Stimulated activated naive CD8-positive, alpha-beta T cell treated with anti-CD3 and anti-CD28 coated beads, Interleukin-15, amount 100 ng/mL, for 72 hours (primary cell): Measurements from ENCODE around the gene SLC35B1.

ENCODE experiments used
- ATAC-seq: fragments of 150-1000 bp; cut with Tn5 transposase; 2 replicates; pipeline ENCODE4 v1.10.0; 2021; ENCODE audit warnings: mild to moderate bottlenecking, moderate library complexity
- DNase-seq, 2 donors: peaks; one replicate each; pipeline ENCODE4 v3.0.0; 2021 to 2022
- H3K27ac Mint-ChIP-seq, 2 donors: one replicate each; pipeline ENCODE4 v1.8.0; 2022; ENCODE audit warnings: mild to moderate bottlenecking in 2 of 2, mixed read lengths in 2 of 2, moderate library complexity in 2 of 2
- H3K27me3 Mint-ChIP-seq: one replicate; pipeline ENCODE4 v1.8.0; 2022; ENCODE audit warnings: mixed read lengths
- H3K4me1 Mint-ChIP-seq: one replicate; pipeline ENCODE4 v1.8.0; 2022; ENCODE audit warnings: mild to moderate bottlenecking, mixed read lengths
- H3K4me3 Mint-ChIP-seq, 2 donors: one replicate each; pipeline ENCODE4 v1.8.0; 2022; ENCODE audit warnings: mild to moderate bottlenecking in 2 of 2, mixed read lengths in 2 of 2, moderate library complexity in 1 of 2
- H3K9me3 Mint-ChIP-seq, 2 donors: one replicate each; pipeline ENCODE4 v1.8.0; 2022; ENCODE audit warnings: mixed read lengths in 2 of 2

The SLC35B1 gene, protein sequence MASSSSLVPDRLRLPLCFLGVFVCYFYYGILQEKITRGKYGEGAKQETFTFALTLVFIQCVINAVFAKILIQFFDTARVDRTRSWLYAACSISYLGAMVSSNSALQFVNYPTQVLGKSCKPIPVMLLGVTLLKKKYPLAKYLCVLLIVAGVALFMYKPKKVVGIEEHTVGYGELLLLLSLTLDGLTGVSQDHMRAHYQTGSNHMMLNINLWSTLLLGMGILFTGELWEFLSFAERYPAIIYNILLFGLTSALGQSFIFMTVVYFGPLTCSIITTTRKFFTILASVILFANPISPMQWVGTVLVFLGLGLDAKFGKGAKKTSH

DNA sequence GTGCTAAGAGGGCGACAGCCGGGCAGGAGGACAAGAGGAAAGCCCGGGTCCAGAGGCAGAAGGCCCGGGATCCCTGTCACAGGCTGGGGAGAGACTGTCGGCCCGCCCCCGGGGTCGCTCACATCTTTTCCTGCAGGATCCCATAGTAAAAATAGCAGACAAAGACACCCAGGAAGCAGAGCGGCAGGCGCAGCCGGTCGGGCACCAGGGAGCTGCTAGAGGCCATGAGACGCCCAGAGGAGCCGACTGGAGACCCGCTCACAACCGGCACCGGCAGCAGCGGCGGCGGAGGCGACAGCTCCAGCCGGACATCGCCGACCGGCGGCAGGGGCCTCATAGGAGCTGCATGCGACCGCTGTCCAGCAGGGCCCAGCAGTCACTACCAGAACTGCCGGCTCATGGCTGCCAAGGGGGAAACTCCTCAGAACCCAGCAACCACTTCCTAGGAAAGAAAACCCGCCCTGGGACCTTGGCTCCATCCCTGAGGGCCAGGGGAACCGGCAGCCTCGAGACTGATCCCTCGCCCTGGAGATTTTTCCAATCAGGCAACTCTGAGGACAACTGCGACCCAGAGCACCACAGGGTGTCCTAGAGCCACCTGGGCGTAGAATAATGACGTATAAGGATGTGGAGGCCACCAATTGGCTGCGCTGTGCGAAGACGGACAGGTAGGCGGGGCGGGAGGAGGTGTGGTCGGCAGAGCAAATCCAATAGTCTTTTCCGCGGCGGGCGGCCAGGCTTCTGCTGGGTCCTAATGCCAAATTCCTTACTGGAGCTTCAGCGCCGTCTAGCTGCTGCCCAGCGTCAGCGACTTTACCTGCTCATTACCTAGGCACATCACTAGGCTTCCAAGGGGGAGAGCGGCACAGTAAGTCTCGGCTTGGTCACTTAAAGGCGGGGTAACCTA lies at the start of gene SLC35B1:
Gene SLC35B1, minus strand, starts transcription at position 357 of the 907 bp plus-strand sequence. Its CDS starts 131 bp downstream, at position 226.
- Mint-ChIP-seq H3K9me3 (no peaks in the 10 kb centered on the region), H3K4me3 (peak within 1 kb of the TSS; percentile 92), H3K4me1 (peaks cover 51% of the 10 kb centered on the region), H3K27ac (peak within 1 kb of the TSS; percentile 100), H3K27me3 (no peaks in the 10 kb centered on the region)
- peak; percentile 99 for ATAC-seq
- DNase-seq, result peak; percentile 97 to 99

DNA sequence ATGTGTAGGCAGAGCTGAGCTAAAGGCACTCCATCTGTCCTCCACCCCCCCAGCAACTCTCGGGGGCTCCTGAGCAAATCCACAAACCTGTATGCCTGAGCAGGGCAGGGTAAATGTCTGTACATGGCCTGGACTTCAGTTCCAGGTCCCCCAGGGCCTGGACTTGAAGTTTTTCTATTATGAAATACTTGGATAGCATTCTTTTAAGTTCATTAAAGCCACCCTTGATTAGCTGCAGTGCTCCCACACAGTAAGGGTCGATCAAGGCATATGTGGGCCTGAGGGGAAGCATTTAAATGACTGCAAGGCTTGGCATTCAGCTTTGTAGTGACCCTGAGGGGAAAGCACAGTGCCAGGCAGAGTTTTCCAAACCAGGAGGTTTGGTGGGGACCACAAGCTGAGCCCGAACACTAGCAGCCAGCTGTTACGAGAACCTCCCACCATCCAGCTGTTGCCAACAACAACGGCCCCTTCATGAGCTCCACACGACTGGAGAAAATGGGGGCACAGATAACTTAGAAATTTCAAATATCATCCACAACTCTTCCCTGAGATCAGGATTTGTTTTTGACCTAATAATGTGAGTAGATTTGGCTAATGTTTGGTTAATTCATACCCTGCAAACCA lies 49.5 kb upstream of the SLC35B1 start:
- Mint-ChIP-seq H3K27ac (no peak overlapping the region), H3K27me3 (no peaks in the 10 kb centered on the region), H3K9me3 (no peaks in the 10 kb centered on the region), H3K4me1 (peaks cover 96% of the 10 kb centered on the region), H3K4me3 (peak overlapping the region in 1 of 2 donors; percentile 22)
- no peak for ATAC-seq
- no peak for DNase-seq

DNA sequence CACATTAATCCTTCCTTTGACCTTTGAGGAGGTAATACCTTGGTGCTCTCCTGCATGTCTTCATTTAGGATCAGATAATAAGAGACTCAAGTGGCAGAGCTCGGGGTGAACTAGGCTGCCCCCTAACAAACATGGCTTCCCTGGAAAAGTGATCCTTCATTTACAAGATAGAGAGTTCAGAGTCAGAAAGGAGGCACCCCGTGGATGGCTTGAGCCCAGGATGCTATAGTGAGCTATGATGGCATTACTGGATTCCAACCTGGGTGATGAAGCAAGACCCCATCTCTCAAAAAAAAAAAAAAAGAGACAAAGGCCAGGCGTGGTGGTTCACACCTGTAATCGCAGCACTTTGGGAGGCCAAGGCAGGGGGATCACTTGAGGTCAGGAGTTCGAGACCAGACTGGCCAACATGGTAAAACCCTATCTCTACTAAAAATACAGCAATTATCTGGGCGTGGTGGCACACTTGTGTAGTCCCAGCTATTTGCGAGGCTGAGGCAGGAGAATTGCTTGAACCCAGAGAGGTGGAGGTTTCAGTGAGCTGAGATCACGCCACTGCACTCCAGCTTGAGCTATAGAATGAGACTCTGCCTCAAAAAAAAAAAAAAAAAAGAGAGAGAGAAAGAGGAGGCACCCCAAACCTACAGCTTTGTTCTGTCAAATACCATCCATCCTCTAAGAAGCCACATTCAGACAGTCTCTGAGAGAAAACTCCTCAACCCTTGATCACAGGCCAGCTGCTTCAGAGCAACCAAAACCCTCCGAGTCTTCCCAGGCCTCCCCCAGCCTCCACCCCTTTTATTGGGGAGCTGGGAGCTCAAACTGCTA lies 48.8 kb upstream of the SLC35B1 start:
- Mint-ChIP-seq H3K27me3 (no peaks in the 10 kb centered on the region), H3K4me3 (peak overlapping the region in 1 of 2 donors; percentile 22), H3K4me1 (peaks cover 95% of the 10 kb centered on the region), H3K9me3 (no peaks in the 10 kb centered on the region), H3K27ac (peak overlapping the region in 1 of 2 donors; percentile 56)
- DNase-seq (no peak), ATAC-seq (no peak)

DNA sequence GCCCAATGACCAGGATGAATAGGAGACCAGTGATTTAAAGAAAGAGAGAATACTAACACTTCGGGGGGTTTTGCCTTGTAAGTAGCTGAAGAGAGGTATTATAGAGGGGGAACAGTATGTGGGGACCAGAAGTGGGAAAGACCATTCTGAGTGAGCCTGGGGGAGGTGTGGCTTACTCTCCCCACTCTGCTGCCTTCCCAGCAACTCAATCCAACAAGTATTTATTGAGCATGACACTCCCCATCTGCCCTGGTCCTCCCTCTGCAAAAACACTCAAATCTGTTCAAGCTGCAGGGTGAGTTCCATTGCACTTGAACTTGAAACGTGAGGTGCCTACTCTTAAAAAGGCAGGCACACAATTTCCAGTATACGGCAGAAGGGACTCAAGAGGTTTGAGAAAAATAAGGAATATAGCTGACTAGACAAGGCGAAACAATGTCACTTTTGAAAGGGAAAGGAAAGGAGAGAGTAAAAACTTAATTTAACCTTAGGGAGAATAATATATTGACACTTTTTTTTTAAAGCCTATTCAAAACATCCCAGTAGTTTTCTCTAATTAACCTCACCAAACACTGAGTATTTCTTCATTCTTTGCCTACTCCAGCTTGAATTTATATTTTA lies 48.0 kb upstream of the SLC35B1 start:
- H3K9me3 Mint-ChIP-seq, result no peaks in the 10 kb centered on the region
- H3K27me3 Mint-ChIP-seq, result no peaks in the 10 kb centered on the region
- DNase-seq, result no peak
- H3K27ac Mint-ChIP-seq, result peak overlapping the region; percentile 56 to 84
- ATAC-seq, result no peak
- H3K4me1 Mint-ChIP-seq, result peaks cover 91% of the 10 kb centered on the region
- no peak overlapping the region for H3K4me3 Mint-ChIP-seq

DNA sequence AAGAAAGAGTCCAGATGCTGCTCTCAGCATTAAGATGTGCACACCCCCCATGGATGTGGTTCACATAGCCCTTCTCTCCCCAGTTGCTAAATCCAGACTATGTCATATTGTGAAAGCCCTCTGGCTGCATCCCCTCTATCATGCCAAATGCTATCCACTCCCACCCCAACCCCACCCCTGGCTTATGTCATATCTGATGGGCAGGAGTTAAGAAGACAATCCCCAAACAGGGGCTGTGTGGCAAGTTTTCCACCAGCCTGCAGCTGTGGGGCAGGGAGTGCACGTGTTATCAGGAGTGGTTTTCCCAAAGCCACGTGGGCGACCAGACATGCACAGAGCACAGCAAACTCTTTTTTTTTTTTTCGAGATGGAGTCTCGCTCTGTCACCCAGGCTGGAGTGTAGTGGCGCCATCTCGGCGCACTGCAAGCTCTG lies 46.2 kb upstream of the SLC35B1 start:
- no peak for DNase-seq
- Mint-ChIP-seq H3K9me3 (no peaks in the 10 kb centered on the region), H3K4me1 (peaks cover 90% of the 10 kb centered on the region), H3K4me3 (no peak overlapping the region), H3K27ac (no peak overlapping the region), H3K27me3 (no peaks in the 10 kb centered on the region)
- ATAC-seq, result no peak

DNA sequence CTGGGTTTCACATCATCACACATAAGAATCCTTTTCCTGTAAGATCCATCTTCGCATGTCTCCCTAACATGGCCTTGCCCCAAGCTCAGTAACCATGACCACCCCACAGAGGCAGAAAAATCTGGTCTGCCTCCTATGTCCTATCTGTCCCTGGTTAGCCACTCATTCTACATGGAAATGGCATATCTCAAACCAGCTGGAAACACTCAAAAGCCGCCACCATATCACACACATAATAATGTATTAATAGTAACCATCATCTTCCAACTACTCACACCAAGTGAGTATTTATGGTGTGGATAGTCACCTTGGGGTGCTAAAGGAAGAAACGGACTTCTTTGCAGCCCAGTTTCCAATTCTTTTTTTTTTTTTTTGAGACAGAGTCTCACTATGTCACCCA lies 44.7 kb upstream of the SLC35B1 start:
- Mint-ChIP-seq H3K4me1 (peaks cover 94% of the 10 kb centered on the region), H3K27me3 (no peaks in the 10 kb centered on the region), H3K4me3 (no peak overlapping the region), H3K9me3 (no peaks in the 10 kb centered on the region), H3K27ac (peak overlapping the region in 1 of 2 donors; percentile 42)
- DNase-seq (no peak), ATAC-seq (no peak)

DNA sequence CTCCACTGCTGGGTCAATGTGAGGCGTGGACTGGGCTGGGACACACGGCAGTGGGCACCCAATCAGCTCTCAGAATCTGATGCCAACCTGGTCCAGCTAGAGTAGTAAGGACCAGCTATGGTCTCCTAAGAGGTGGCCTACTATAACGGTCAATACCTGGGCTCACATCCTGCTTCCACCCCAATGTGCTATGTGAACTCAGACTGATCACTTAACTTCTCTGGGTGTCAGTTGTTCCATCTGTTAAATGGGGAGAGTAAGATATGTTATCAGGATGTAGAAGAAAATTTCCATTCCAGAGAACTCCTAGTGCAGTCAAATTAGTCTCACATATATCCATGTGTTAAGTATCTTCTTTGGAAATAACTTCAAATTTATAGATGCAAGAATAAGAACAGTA lies 42.0 kb upstream of the SLC35B1 start:
- peak overlapping the region in 1 of 2 donors; percentile 21 for H3K4me3 Mint-ChIP-seq
- peaks cover 94% of the 10 kb centered on the region for H3K4me1 Mint-ChIP-seq
- H3K27me3 Mint-ChIP-seq, result no peaks in the 10 kb centered on the region
- H3K9me3 Mint-ChIP-seq, result peaks cover 0 to 5% of the 10 kb centered on the region in 2 donors
- peak overlapping the region in 1 of 2 donors; percentile 92 for H3K27ac Mint-ChIP-seq
- no peak for DNase-seq
- ATAC-seq, result no peak

DNA sequence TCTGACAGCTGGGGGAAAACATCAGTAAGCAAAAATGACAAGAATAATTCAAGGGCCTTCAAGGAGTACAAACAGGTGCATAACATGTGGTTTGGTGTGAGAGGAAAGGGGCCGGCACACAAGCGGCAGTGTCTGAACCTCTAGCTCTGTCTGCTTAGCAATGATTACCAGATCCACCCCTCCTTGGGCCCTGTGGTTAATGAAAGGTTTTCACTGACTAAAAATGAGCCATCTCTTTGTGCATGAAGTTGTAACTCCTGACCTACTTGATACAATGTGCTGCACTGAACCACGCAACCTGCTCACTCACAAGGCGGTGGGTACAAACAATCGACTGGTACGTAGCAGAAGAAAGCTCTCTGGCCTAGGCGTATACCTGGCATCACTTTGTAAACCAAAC lies 41.0 kb upstream of the SLC35B1 start:
- DNase-seq (peak; percentile 77 to 83), ATAC-seq (peak; percentile 95)
- peaks cover 0 to 5% of the 10 kb centered on the region in 2 donors for H3K9me3 Mint-ChIP-seq

DNA sequence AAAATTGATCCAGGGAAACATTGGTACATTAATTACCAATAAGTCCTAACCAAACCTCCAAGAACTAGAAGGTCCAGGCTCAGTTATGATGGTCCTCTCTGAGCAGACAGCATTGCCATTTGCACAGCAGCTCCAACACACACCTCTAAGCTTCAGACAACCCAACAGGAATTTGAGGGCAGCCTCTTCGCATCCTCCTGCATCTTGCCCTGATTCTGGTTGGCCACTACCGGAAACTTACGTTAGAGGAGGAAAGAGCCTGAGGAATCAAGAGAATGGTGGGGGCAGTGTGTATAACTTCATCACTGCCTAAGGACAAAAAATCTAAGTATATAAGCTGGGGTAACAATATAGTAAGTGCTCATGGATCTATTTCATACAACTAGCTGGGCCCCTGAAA lies 40.5 kb upstream of the SLC35B1 start:
- no peak for DNase-seq

More for the DNA sequence above, 41.0 kb upstream of the SLC35B1 start:
- Mint-ChIP-seq H3K4me3 (peak overlapping the region; percentile 62), H3K4me1 (peaks cover 94% of the 10 kb centered on the region), H3K27me3 (no peaks in the 10 kb centered on the region), H3K27ac (peak overlapping the region; percentile 90 to 92)

DNA sequence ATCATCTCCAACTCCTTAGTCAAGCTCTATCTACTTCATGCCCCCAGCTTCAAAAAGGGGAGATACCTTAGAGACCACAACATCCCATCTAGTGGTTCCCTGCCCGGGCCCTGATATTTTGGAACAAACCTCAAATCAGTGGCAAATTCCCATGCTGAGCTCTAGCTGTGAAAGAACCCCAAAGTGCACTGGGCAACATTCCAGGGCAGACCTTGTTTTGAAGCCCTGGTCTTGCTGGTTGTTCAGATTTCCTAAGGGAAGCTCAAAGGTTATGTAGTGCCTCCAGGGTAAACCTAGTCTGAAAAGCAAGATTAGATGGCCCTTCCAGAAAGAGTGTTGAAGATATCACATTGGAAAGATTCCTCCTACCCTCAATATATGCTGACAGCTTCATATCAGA lies 39.9 kb upstream of the SLC35B1 start:
- H3K4me1 Mint-ChIP-seq, result peaks cover 92% of the 10 kb centered on the region
- peak overlapping the region; percentile 82 to 86 for H3K27ac Mint-ChIP-seq

More for the DNA sequence above, 40.5 kb upstream of the SLC35B1 start:
- no peak for ATAC-seq
- no peaks in the 10 kb centered on the region for H3K27me3 Mint-ChIP-seq
- H3K9me3 Mint-ChIP-seq, result peaks cover 0 to 5% of the 10 kb centered on the region in 2 donors
- peak overlapping the region; percentile 62 for H3K4me3 Mint-ChIP-seq
- H3K27ac Mint-ChIP-seq, result peak overlapping the region; percentile 85
- peaks cover 92% of the 10 kb centered on the region for H3K4me1 Mint-ChIP-seq

DNA sequence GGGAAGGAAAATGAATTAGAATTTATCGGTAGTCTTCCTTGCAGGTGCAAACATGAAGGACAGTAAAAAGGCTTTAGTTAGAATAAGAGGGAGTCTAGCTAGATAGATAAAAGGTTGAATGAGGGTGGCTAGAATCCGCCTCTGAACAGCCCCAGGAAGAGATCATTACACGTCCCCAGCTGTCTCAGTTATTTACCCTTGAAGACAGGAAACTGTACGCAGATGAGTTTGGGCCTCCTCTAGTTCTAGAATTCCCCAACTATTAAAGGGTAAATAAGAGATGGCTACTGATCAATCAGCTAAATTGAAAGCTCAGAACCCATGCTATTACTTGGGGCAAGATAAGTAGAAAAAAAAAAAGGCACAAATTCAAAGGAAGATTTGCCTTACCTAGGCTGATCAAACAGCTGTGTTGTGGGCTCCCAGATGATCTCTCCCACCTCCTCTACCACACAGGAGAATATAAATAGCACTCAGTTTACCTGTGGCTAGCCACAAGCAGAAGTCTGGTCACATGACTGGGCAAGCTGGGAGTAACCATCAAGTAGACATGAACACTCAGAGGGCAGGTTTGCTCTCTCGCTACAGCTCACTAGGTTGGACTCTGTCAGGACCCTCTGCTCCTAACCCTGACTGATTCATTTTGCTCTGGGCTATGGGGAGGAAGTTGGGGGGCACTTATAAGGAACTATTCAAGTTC lies 39.2 kb upstream of the SLC35B1 start:
- peak overlapping the region; percentile 95 to 96 for H3K27ac Mint-ChIP-seq
- peak in 1 of 2 donors; percentile 30 for DNase-seq

More for the DNA sequence above, 39.9 kb upstream of the SLC35B1 start:
- Mint-ChIP-seq H3K27me3 (no peaks in the 10 kb centered on the region), H3K9me3 (peaks cover 0 to 5% of the 10 kb centered on the region in 2 donors), H3K4me3 (peak overlapping the region; percentile 83 to 85)
- ATAC-seq (no peak), DNase-seq (no peak)

DNA sequence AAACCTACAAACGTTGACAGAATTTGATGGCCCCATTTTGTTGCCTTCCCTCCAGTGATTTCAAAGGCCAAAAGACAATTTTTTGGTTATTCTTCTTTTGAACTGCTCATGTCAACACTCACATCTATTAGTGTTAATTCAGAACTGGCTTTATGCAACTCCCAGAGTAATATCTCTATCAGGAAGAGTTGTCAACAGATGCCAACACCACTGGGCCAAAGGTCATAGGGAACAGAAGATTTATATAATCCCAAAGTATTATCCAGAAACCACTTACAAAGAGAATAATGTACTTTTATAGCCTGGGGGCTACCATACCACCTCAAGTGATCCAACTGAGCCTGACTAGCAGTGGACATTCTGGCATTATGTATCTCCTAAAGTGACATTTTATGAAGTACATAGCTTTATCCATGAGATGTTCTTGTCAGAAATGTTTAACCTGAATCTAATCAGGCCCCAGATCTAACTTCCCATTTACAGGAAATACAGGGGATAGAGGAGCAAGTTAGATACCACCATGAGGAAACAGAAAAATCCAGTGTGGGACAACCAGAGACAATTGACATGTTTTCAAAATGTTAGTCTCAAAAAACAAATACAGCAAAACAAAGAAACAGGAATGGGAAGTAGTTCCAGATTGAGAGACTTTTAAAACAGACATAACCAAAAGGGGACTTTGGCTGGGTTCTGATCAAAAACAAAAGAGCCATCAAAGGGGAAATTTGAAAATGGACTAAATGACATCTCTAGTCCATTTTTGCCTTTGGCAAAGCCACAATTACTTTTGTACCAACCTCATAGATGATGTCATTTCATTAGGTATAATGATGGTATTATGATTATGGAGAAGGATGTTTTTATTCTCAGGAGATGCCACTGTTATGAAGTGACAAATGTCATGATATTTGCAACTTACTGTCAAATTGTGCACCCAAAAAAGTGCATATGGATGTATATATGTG lies 37.7 kb upstream of the SLC35B1 start:
- peak overlapping the region; percentile 83 to 85 for H3K4me3 Mint-ChIP-seq
- peaks cover 98% of the 10 kb centered on the region for H3K4me1 Mint-ChIP-seq
- H3K27ac Mint-ChIP-seq, result peak overlapping the region; percentile 78 to 79
- peaks cover 0 to 5% of the 10 kb centered on the region in 2 donors for H3K9me3 Mint-ChIP-seq
- no peak for DNase-seq
- no peak for ATAC-seq
- no peaks in the 10 kb centered on the region for H3K27me3 Mint-ChIP-seq

More for the DNA sequence above, 39.2 kb upstream of the SLC35B1 start:
- no peaks in the 10 kb centered on the region for H3K27me3 Mint-ChIP-seq
- ATAC-seq, result peak; percentile 55
- H3K4me3 Mint-ChIP-seq, result peak overlapping the region; percentile 83 to 85
- peaks cover 0 to 5% of the 10 kb centered on the region in 2 donors for H3K9me3 Mint-ChIP-seq
- H3K4me1 Mint-ChIP-seq, result peaks cover 92% of the 10 kb centered on the region

DNA sequence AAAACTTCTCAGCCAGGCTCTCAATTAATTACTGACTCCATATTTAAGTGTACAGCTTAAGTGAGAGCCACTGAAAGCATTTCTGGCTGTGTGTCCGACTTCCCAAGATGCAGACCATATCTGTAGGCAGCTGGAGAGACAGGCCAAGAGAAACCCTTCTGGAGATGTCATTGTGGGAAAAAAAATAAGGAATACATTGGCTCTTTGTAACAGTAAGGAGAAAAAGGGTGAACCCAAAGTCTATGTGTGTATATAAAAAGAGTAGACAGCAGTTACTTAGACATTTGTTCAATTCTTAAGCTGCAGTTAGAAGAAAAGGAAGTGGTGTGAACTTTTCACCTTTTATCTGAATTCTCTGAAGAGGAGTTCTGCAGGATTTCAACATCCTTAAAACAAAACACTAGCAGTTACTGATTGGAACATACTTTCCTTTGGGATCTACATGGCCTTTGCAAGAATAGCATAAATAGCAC lies 34.4 kb upstream of the SLC35B1 start:
- no peak for ATAC-seq
- Mint-ChIP-seq H3K4me1 (peaks cover 99% of the 10 kb centered on the region), H3K9me3 (peaks cover 0 to 5% of the 10 kb centered on the region in 2 donors), H3K27me3 (no peaks in the 10 kb centered on the region), H3K27ac (peak overlapping the region; percentile 42 to 50), H3K4me3 (peak overlapping the region; percentile 95 to 98)
- no peak for DNase-seq
